Measurements from ENCODE around the gene ASCC1.

The ASCC1 gene

DNA sequence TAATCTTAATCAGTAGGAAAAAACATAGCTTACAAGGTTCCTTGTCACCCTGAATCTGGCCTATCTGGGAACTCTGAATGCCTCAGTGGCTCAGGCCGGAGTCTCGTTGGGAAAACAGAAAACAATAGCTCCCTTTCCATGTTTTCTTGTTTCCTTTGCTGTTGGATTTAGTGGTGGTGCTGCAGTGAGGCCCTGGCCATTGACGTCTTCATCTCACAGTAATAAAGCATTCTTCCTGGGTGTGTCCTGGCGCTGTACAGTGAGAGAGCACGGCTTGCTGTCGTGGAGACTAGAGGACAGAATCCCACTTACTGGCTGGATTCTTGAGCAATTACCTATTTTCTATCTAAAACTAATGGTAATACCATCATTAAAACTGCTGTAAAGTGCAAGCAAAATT, 126.5 kb downstream of the ASCC1 start:
- Histone ChIP-seq H3K27me3 (ENCODE audit: control insufficient read depth, insufficient read depth, low read length) (peaks cover 48% of the 10 kb centered on the region), H3K4me3 (ENCODE audit: low read depth, low read length) (no peak overlapping the region), H3K9ac (ENCODE audit: low read depth, low read length) (no peak overlapping the region)

DNA sequence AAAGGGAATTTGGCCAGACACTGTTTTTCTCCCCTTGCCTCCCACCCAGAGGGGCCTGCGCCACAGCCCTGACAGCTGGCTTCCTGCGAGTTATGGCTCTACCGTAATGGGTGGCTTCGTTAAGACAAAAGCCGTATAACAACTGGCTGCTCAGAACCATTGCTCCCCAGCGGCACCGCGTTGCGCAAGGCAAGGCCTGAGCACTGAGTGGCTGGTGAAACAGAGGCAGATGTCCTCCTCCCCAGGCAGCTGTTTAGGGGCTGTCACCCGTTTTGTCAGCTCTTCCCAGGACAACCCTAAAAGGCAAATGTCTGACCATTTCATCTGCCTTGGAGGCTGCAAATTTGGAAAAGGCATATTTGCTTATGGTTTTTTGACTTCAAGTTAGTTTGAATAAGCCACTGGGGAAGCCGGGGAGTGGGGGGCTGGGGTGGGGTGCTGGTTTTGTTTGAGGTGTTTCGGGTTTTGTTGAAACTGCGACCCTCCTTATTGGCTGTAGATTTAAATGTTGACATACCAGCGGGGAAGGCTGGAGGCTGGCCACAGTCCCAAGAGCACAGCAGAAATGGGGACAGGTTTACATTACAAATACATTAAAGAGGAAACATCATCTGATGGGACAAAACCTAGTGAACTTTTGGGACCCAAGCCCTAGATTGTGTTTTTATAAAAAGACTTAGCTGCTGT, 127.0 kb downstream of the ASCC1 start:
- Histone ChIP-seq H3K9ac (ENCODE audit: low read depth, low read length) (no peak overlapping the region), H3K4me1 (ENCODE audit: control insufficient read depth, insufficient read depth, low read length) (peaks cover 16% of the 10 kb centered on the region), H3K9me3 (ENCODE audit: control insufficient read depth, insufficient read depth, low read length) (no peaks in the 10 kb centered on the region), H3K4me3 (ENCODE audit: low read depth, low read length) (peak overlapping the region; percentile 55), H3K27me3 (ENCODE audit: control insufficient read depth, insufficient read depth, low read length) (peaks cover 52% of the 10 kb centered on the region), H3K36me3 (ENCODE audit: control insufficient read depth, insufficient read depth, low read length) (no peaks in the 10 kb centered on the region)

More for the DNA sequence above, 126.5 kb downstream of the ASCC1 start:
- H3K36me3 ChIP-seq (ENCODE audit: control insufficient read depth, insufficient read depth, low read length): no peaks in the 10 kb centered on the region
- no peaks in the 10 kb centered on the region for H3K9me3 ChIP-seq (ENCODE audit: control insufficient read depth, insufficient read depth, low read length)
- peaks cover 16% of the 10 kb centered on the region for H3K4me1 ChIP-seq (ENCODE audit: control insufficient read depth, insufficient read depth, low read length)

DNA sequence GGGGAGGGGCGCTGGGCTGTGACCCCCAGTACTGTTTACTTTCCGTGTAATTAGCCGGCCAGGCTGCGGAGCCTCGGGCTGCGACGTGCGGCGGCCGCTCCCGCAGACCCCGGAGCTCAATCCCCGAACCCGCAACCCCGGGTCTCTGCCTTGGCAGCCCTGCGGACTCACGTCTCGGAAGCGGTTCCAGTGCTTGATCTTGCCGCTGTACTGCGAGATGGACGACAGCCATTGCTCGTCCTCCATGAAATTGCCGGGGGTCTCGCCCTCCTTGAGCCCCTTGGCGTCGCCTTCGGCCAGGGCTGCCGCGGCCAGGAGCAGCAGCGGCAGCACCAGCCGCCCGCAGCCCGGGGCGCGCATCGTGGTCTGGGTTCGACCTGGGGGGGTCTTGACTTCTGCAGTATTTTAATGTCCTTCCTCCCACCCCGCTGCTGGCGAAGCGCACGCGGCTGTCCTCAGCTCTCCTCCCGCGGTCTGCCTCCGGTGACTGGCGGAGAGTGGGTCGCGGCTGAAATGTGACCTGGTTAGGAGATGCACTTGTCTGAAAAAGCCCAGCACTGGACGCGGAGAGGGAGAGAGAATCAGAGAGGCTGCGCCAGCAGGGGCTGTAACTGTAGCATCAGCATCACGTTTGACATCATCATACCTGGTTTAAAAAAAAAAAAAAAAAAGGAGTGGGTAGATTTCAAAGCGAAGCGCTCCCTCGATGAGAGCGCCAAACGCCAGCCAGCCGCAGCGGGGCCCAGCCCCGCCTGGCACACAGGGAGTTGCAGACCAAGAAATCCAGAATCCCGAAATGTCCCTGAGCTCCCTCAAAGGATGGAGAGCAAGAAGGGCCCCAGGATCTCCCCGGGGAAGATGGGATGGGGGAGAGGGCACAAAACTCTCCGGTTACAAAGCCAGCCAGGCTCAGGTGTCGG, 127.8 kb downstream of the ASCC1 start, which contains the start of gene SPOCK2:
Gene SPOCK2 (minus strand): TSS at position 583 of the 920 bp plus-strand sequence. CDS start 223 bp downstream, at position 360.
- H3K27me3 ChIP-seq (ENCODE audit: control insufficient read depth, insufficient read depth, low read length): peaks cover 52% of the 10 kb centered on the region
- peak within 1 kb of the TSS; percentile 55 for H3K4me3 ChIP-seq (ENCODE audit: low read depth, low read length)
- H3K9me3 ChIP-seq (ENCODE audit: control insufficient read depth, insufficient read depth, low read length): no peaks in the 10 kb centered on the region
- H3K36me3 ChIP-seq (ENCODE audit: control insufficient read depth, insufficient read depth, low read length): no peaks in the 10 kb centered on the region
- peaks cover 16% of the 10 kb centered on the region for H3K4me1 ChIP-seq (ENCODE audit: control insufficient read depth, insufficient read depth, low read length)
- no peak within 1 kb of the TSS for H3K9ac ChIP-seq (ENCODE audit: low read depth, low read length)

DNA sequence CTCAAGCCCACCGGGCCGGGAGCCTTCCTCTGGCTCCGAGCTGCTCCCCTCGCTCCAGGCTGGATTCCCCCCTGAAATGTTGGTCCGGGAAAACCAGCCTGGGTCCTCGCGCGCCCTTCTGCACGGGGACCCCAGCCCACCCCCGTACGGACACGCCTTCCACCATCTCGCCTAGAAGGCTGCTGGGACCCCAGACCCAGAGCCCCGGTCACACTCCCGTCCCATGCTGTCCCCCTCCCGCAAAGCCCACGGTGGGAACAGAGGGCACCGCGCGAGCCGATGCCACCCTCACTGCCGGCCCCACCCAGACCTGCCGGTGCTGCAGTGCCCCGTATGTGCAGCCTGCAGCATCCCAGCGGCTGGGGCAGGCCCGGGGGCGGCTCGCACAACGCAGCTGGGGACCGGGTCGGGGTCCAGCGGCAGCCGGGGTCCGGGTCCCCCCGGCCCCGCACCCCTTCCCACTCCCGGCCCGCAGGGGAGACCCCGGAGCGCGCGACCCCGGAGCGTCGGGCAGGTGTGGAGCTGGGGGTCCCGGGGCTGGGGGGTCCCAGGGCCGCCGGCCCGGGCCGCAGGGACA, 128.6 kb downstream of the ASCC1 start:
- Histone ChIP-seq H3K9me3 (ENCODE audit: control insufficient read depth, insufficient read depth, low read length) (no peaks in the 10 kb centered on the region), H3K4me1 (ENCODE audit: control insufficient read depth, insufficient read depth, low read length) (peaks cover 16% of the 10 kb centered on the region), H3K36me3 (ENCODE audit: control insufficient read depth, insufficient read depth, low read length) (no peaks in the 10 kb centered on the region), H3K4me3 (ENCODE audit: low read depth, low read length) (peak overlapping the region; percentile 55), H3K27me3 (ENCODE audit: control insufficient read depth, insufficient read depth, low read length) (peaks cover 52% of the 10 kb centered on the region), H3K9ac (ENCODE audit: low read depth, low read length) (no peak overlapping the region)

DNA sequence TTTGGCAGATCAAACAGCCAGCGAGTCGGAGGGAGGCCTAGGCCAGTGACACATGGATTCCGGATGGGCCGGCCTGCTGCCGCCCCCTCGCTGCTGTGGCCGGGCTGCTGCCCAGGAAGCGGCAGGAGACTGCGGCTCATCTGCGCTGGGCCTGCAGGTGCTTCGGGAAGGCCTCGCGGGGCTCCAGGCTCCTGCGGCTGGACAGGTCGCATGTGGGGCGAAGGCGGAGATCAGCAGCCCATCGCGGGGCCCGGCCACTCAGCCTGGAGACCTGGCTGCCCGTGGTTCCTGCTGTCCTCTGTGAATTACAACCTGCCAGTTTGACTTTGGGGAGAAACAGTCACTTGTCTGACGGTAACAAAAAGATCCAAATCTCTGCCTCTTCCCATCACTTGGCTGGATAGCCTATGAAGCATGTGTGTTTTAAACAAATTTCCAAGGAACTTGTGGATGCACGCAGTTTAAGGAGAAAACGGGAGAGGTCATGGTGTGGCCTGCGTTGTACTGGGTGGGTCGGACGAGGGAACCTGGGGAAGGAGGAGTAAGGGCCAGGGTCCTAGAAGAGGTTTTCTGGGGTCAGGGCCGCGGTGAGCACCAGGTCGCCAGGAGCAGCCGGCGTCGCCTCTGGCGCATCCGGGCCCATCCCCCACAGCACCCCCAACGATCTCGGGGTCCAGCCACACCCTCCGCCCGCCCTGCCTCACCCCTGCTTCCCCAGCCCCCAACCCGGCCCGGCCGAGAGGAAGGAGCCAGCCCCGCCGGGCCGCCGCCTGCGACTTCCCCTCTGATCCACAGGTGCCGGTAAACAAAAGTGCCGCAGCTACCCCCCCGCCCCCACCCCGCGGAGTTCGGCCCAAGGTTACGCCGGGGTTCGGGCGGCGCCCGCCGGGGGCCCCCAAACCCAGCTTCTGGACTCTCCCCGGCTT, 129.3 kb downstream of the ASCC1 start:
- Histone ChIP-seq H3K27me3 (ENCODE audit: control insufficient read depth, insufficient read depth, low read length) (peaks cover 52% of the 10 kb centered on the region), H3K4me1 (ENCODE audit: control insufficient read depth, insufficient read depth, low read length) (peaks cover 16% of the 10 kb centered on the region), H3K4me3 (ENCODE audit: low read depth, low read length) (peak overlapping the region; percentile 55), H3K36me3 (ENCODE audit: control insufficient read depth, insufficient read depth, low read length) (no peaks in the 10 kb centered on the region), H3K9ac (ENCODE audit: low read depth, low read length) (no peak overlapping the region), H3K9me3 (ENCODE audit: control insufficient read depth, insufficient read depth, low read length) (no peaks in the 10 kb centered on the region)

DNA sequence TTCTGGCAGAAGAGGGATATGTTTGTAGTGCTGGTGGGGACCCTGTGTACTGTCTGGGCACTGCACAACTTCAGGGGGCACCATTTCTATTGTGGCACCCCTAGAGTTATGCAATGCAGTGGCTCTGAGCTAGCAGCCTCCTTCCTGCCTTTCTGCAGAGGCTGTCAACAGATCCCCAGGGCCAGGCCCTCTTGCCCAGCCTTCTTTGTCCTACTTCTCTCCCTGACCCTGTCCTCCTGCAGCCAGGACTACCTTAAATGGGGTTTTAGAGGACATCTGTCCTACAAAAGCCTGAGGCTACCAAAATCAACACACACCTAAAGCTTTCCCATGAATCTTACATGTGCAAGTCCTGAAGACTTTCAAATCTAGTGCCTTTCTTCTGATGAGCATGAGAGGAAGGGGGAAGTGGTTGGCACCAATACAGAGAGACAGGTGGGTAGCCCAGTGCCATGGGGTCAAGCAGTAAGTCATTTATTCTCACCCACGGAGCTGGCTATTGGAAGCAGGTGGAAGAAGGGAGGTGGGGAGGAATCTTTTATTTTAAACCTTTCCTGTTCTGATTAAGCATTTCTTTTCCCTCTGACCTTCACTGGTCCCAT, 130.1 kb downstream of the ASCC1 start:
- Histone ChIP-seq H3K36me3 (ENCODE audit: control insufficient read depth, insufficient read depth, low read length) (no peaks in the 10 kb centered on the region), H3K4me1 (ENCODE audit: control insufficient read depth, insufficient read depth, low read length) (peaks cover 16% of the 10 kb centered on the region), H3K4me3 (ENCODE audit: low read depth, low read length) (no peak overlapping the region), H3K27me3 (ENCODE audit: control insufficient read depth, insufficient read depth, low read length) (peaks cover 52% of the 10 kb centered on the region), H3K9me3 (ENCODE audit: control insufficient read depth, insufficient read depth, low read length) (no peaks in the 10 kb centered on the region), H3K9ac (ENCODE audit: low read depth, low read length) (no peak overlapping the region)

DNA sequence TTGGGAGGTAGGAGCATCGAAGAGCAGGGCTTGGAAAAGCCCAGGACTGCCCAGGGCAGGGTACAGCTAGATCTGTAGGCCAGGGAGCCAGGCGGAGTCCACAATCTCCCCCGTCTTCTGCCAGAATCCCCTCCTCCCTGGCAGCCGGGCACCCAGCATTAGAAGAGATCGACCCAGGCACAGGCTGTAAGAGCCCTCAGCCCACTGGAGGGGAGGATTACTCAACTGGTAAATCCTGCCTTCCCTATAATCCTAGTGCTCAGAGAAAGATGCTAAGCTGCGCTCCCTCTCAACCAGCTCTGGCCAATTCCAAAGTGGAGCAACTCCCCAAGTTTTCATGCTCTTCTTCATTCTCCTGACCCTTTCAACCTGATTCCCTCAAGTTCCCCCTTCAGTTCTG, 130.9 kb downstream of the ASCC1 start:
- H3K9me3 ChIP-seq (ENCODE audit: control insufficient read depth, insufficient read depth, low read length): no peaks in the 10 kb centered on the region
- H3K27me3 ChIP-seq (ENCODE audit: control insufficient read depth, insufficient read depth, low read length): peaks cover 51% of the 10 kb centered on the region
- no peak overlapping the region for H3K4me3 ChIP-seq (ENCODE audit: low read depth, low read length)
- no peak overlapping the region for H3K9ac ChIP-seq (ENCODE audit: low read depth, low read length)
- peaks cover 15% of the 10 kb centered on the region for H3K4me1 ChIP-seq (ENCODE audit: control insufficient read depth, insufficient read depth, low read length)
- no peaks in the 10 kb centered on the region for H3K36me3 ChIP-seq (ENCODE audit: control insufficient read depth, insufficient read depth, low read length)

DNA sequence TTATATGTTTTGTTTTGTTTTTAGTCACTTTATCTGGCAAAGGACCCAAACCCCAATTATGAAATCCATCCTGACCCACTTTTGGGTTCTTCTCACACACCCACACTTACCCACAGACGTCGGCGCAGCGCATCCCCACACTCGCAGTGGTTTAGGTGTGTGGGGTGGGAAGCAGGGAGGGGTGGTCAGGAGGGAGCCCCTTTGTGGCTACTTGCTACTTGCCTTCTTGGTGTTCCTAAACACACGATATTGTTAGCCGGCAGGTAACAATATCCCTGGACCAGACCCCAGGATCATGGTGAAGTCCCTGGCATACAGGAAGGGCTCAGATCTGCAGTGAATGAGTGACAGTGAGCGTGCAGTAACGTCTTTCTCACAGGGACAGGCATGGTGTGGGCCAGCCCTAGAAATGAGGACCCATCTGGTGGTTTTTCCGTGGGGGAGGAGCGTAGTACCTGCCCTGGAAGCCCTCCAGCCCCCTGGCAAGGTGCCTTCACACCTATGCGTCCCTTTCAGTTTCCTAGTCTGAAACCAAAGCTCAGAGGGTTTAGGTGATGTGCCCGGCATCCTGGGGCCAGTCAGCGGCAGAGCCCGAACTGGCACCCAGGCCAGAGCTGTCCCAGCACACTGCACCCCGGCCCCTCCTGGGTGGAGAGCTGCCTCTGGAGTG, 132.2 kb downstream of the ASCC1 start:
- Histone ChIP-seq H3K27me3 (ENCODE audit: control insufficient read depth, insufficient read depth, low read length) (peaks cover 42% of the 10 kb centered on the region), H3K4me1 (ENCODE audit: control insufficient read depth, insufficient read depth, low read length) (peaks cover 7% of the 10 kb centered on the region), H3K4me3 (ENCODE audit: low read depth, low read length) (no peak overlapping the region), H3K9me3 (ENCODE audit: control insufficient read depth, insufficient read depth, low read length) (no peaks in the 10 kb centered on the region), H3K36me3 (ENCODE audit: control insufficient read depth, insufficient read depth, low read length) (no peaks in the 10 kb centered on the region), H3K9ac (ENCODE audit: low read depth, low read length) (no peak overlapping the region)

DNA sequence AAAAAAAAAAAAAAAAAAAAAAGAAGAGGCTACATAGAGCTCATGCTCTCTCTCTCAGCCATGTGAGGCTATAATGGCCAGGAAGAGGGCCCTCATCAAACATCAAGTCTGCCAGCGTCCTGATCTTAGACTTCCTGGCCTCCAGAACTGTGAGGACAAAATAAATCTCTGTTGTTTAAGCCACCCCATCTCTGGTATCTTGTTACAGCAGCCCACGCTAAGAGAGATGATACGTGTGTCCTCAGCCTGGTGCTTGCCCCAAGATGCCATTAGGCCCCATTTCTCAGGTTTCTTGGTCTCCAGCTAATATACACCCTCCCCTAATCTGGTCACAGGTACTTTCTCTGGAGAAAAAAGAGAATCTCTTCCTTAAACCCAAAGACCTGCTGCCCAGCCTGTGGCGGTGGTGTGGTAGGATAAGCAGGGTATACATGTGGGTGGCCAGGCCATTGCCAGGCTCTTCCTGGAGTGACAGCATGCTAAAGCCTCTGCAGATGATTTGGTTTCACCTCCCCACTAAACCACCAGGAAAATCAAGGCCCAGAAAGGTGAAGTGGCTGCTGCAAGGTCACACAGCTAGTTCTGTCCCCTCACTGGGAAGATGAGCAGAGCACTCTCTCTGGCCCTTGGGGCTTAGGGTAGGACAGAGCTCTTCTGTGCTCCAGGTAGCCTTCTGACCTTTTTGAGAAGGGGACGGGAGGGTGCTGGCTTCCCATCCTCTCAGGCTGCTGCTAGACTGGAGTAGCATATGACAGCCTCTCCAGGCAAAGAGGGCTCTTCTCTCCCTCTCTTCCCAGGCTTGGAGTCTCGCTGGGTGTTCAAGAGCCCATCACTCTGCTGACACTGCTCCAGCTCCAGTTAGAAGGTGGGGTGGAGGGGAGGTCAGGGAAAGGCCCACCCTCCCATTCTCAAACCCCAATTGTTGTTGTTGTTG, 133.0 kb downstream of the ASCC1 start:
- no peak overlapping the region for H3K9ac ChIP-seq (ENCODE audit: low read depth, low read length)
- no peaks in the 10 kb centered on the region for H3K36me3 ChIP-seq (ENCODE audit: control insufficient read depth, insufficient read depth, low read length)
- peaks cover 3% of the 10 kb centered on the region for H3K4me1 ChIP-seq (ENCODE audit: control insufficient read depth, insufficient read depth, low read length)
- H3K9me3 ChIP-seq (ENCODE audit: control insufficient read depth, insufficient read depth, low read length): no peaks in the 10 kb centered on the region
- peaks cover 34% of the 10 kb centered on the region for H3K27me3 ChIP-seq (ENCODE audit: control insufficient read depth, insufficient read depth, low read length)
- no peak overlapping the region for H3K4me3 ChIP-seq (ENCODE audit: low read depth, low read length)

Data from iPS-15b (cell line).